HG02981 (cell line): ENCODE measurements around the gene PCDHGA8.
"Not testable (repeated sequence)": the region's sequence is repeated elsewhere in the genome, so short reads cannot be mapped to it uniquely, and the experiment has no call there.

ENCODE experiments used
- ATAC-seq: cut with Tn5 transposase; IDR thresholded peaks from one replicate; pipeline ENCODE4 v1.9.1; 2021; ENCODE audit warnings: mild to moderate bottlenecking, moderate library complexity; ENCODE audit not compliant: unreplicated experiment

Gene PCDHGA8

DNA sequence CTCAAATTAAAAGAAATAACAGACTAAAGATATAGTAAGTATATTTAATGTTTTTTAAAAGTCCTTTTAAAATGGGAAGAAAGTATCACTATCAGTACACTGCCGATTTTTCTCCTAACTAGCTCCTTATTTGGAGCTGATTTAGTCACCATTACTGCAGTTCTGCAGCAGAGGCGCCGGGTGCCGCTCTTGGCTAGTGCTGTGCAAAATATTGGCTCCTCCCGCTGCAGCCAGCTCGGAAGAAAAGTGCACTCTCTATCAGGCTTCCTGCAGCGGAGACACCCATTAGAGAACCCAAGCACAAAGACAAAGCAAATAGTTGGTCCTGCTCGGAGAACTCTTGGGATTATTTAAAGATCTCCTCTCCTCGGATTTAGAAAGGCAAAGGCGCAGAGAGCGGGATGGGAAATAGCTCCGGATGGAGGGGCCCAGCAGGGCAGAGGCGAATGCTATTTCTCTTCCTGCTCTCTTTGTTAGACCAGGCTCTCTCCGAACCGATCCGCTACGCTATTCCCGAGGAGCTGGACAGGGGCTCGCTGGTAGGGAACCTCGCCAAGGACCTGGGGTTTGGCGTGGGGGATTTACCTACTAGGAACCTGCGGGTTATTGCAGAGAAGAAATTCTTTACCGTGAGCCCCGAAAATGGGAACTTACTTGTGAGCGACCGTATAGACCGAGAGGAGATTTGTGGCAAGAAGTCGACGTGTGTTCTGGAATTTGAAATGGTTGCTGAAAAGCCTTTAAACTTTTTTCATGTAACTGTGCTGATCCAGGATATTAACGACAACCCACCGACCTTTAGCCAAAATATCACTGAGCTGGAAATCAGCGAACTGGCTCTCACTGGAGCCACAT lies 22.2 kb upstream of the PCDHGA8 start, which contains the start of gene PCDHGB3:
Gene PCDHGB3 (plus strand): TSS at position 249 of the 855 bp plus-strand sequence. CDS start 153 bp downstream, at position 402.
- peak; percentile 84 for ATAC-seq

- no peak for ATAC-seq
These were observed 20.6 kb upstream of the PCDHGA8 start for GRCh38 chr5:141371572-141372475.

DNA sequence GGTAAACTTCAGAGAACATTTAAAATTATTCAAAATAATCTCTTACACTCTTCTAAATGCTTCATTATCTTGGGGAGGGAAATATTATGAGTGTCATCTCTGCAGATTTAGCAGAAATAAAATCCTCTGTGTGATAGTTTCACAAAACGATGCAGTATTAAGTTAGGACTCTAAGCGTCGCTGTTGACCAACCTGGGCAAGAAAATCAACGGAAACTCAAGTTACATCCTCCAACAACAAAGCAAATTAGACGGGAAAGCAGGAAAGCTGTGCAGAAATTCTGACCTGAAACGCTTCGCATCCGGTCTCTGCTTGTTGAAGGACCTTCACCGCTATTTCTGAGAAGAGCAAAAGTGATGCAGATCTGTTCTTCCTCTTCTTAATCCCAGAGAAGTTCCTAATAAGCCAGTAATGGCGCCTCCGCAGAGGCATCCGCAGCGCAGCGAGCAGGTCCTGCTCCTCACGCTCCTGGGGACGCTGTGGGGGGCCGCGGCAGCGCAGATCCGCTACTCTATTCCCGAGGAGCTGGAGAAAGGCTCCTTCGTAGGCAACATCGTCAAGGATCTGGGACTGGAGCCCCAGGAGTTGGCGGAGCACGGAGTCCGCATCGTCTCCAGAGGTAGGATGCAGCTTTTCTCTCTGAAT lies 18.6 kb upstream of the PCDHGA8 start, which contains the start of gene PCDHGA6:
Gene PCDHGA6 (plus strand): TSS at position 219 of the 645 bp plus-strand sequence. CDS start 193 bp downstream, at position 412.
- ATAC-seq = no peak

- no peak for ATAC-seq
These were observed 17.8 kb upstream of the PCDHGA8 start for GRCh38 chr5:141374627-141375026.

GRCh38 chr5:141375444-141376155 lies 16.8 kb upstream of the PCDHGA8 start:
- not testable (repeated sequence) for ATAC-seq

GRCh38 chr5:141382469-141383294 lies 9.8 kb upstream of the PCDHGA8 start, which contains the start of gene PCDHGA7:
Gene PCDHGA7, plus strand, starts transcription at chr5:141382742. Its CDS starts 158 bp downstream, at chr5:141382900.
- ATAC-seq = no peak

GRCh38 chr5:141383345-141383744 lies 9.1 kb upstream of the PCDHGA8 start:
- no peak for ATAC-seq

- no peak for ATAC-seq
These were observed 7.8 kb upstream of the PCDHGA8 start for GRCh38 chr5:141384471-141385267.

DNA sequence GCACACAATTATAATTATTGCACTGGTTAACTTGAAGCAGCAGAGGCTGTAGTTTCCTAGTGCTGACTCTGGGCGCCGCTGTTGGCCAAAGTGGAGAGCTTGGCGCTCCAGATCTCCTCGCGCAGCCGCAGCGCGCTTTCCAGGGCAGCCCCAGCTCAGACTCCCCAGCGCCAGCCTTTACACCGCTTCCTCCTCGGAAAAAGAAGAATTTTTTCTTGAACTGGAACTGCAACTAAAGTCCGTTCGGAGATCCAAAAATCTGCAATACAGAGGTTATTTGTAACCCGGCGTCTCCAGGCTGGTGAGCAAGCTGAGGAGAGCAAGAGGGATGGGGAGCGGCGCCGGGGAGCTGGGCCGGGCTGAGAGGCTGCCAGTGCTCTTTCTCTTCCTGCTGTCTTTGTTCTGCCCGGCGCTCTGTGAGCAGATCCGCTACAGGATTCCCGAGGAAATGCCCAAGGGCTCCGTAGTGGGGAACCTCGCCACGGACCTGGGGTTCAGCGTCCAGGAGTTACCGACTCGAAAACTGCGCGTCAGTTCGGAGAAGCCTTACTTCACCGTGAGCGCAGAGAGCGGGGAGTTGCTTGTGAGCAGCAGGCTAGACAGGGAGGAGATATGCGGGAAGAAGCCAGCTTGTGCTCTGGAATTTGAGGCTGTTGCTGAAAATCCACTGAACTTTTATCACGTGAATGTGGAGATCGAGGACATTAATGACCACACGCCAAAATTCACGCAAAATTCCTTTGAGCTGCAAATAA lies 4.7 kb upstream of the PCDHGA8 start, which contains the start of gene PCDHGB4:
Gene PCDHGB4 (plus strand): TSS at position 142 of the 755 bp plus-strand sequence. CDS start 187 bp downstream, at position 329.
- peak; percentile 47 for ATAC-seq

- ATAC-seq = no peak
These were observed 3.8 kb upstream of the PCDHGA8 start for GRCh38 chr5:141388661-141389060.

DNA sequence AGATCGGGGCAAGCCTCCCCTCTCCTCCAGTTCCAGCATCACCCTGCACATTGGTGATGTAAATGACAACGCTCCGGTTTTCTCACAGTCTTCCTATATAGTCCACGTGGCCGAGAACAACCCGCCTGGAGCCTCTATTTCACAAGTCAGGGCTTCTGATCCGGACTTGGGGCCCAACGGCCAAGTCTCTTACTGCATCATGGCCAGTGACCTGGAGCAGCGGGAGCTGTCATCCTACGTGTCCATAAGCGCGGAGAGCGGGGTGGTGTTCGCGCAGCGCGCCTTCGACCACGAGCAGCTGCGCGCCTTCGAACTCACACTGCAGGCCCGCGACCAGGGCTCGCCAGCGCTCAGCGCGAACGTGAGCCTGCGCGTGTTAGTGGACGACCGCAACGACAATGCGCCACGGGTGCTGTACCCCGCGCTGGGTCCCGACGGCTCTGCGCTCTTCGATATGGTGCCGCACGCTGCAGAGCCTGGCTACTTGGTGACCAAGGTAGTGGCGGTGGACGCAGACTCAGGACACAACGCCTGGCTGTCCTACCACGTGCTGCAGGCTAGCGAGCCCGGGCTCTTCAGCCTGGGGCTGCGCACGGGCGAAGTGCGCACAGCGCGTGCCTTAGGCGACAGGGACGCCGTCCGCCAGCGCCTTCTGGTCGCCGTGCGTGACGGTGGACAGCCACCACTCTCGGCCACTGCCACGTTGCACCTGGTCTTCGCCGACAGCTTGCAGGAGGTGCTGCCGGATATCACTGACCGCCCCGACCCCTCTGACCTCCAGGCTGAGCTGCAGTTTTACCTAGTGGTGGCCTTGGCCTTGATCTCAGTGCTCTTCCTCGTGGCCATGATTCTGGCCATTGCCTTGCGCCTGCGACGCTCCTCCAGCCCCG lies 3.0 kb upstream of the PCDHGA8 start:
- ATAC-seq = no peak

DNA sequence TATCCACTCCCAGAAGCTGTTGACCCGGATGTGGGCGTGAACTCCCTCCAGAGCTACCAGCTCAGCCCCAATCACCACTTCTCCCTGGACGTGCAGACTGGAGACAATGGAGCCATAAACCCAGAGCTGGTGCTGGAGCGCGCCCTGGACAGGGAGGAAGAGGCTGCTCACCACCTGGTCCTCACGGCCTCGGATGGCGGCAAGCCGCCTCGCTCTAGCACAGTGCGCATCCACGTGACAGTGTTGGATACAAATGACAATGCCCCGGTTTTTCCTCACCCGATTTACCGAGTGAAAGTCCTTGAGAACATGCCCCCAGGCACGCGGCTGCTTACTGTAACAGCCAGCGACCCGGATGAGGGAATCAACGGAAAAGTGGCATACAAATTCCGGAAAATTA lies 834 bp downstream of the PCDHGA8 start:
- ATAC-seq = no peak

- not testable (repeated sequence) for ATAC-seq
These were observed 2.2 kb downstream of the PCDHGA8 start for GRCh38 chr5:141394401-141395187.

- ATAC-seq = peak; percentile 87
These were observed 5.5 kb downstream of the PCDHGA8 start, which contains the start of gene PCDHGB5 for GRCh38 chr5:141397756-141398551. Gene PCDHGB5, plus strand, starts transcription at chr5:141397947. Its CDS starts 181 bp downstream, at chr5:141398128.

DNA sequence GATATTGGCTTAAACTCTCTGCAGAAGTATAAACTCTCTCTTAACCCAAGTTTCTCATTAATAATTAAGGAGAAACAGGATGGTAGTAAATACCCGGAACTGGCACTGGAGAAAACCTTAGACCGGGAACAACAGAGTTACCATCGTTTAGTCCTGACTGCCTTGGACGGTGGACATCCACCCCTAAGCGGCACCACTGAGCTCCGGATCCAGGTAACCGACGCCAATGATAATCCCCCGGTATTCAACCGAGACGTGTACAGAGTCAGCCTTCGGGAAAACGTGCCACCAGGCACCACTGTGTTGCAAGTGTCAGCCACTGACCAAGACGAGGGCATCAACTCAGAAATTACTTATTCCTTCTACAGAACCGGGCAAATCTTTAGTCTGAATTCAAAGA lies 6.2 kb downstream of the PCDHGA8 start:
- ATAC-seq = no peak
